ENCODE measurements around the gene XPNPEP1. TPM values are rescaled to one million over a fixed set of nuclear protein-coding genes. Genes with fewer than 3 reads are reported as not detected.

The XPNPEP1 gene
- total RNA-seq (2022; extraction: Qiagen RNA extraction), result 30.3 to 37.9 TPM (median 33.4 TPM) in 5 replicates

DNA sequence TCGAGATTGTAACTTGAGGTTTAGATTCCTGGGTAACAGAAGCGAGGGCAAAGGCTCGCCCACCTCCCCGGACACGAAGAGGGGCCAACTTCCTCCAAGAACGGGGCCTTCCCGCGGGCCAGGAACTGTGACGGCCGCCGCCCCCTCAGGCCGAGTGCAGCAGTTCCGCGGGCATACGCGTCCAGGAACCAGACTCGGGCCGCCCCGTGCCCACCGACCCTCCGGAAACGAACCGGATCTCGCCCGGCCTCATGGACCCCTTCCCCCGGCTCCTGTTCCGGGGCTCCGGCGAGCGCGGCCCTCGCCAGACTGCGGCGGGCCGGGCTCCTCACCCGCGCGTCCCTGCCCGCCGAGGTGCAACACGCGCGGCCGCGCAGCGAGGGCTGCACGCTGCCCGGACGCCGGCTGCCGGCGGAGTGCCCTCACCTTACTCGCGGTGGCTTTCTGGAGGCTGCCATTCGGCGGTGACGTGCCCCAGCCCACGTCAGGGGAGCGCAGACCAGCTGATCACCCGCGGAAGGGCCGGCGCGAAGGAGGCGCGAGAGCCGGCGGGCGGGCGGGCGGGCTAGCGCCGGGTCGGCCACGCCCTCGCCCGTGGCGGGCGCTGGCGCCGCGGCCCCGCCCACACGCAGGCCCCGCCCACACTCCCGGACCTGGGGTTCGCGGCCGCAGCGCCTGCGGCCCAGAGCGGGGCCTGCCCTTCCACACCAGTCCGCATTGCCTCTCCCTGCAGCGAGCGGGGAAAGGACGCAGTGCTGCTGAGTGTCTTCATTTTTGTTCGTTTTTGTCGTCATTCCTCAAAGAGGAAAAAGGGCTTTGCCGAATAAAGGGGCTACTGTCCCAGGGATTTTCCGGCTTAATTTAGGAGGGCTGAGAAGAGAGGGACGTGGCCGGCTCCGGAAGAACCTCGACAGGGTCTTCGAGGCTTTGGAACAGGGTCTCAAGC is at the start of gene XPNPEP1:
Gene XPNPEP1, minus strand, starts transcription at position 536 of the 946 bp plus-strand sequence. Its CDS starts 78 bp downstream, at position 458.

Other genes starting within 250 kb of the XPNPEP1 start
- gene ADD3, start 84.5 kb upstream of the XPNPEP1 start, total RNA-seq (2022; extraction: Qiagen RNA extraction), result 3.5 to 5.9 TPM (median 4.6 TPM) in 5 replicates